Heart left ventricle (tissue), 13 donors: Measurements from ENCODE around the gene BANK1.

Experiments
- CTCF ChIP-seq, 12 donors: fragments of 200-600 bp; sonication (generic) in 4 of 12; IDR thresholded peaks; one replicate each; pipeline versions ENCODE4 v1.5.0 to v1.8.0; 2018 to 2022; ENCODE audit warnings: antibody characterized with exemption in 12 of 12, mild to moderate bottlenecking in 5 of 12
- POLR2A ChIP-seq, 2 donors: fragments of 450-650 bp; IDR thresholded peaks; one replicate each; pipeline ENCODE4 v1.6.1; 2017; ENCODE audit warnings: antibody characterized with exemption in 2 of 2, mild to moderate bottlenecking in 2 of 2, moderate library complexity in 2 of 2
- donor health status: ischemic (EF 13 %, LVEDD 7.1; RV severe dilation, severe dysfunction).
- donor health status: DM: no; HTN: yes; CAD: no.
- donor health status: DM: no; HTN: no; CAD: no.
- donor health status: ischemic (EF 25% LVEDD 6.9; RV normal size, moderate dysfunction).
- donor health status: ischemic (EF 25% LVEDD 5.7; RV mildly dilated, moderate dysfunction).
- donor health status: ischemic (EF 35%, LVEDD 5.7; RV mildly dilated, moderate dysfunction).
- donor health status: nonischemic (EF 11% LVEDD 7.7; RV severe dilation, severe dysfunction).
- donor health status: DM: yes; HTN: yes; CAD: no.
- donor health status: PGD.
- donor health status: ischemic (EF 29% LVEDD 5.4; RV normal size, mild dysfunction).
- donor health status: nonischemic (EF 23%, LVEDD 6.1; RV moderate dilation, normal function).

DNA sequence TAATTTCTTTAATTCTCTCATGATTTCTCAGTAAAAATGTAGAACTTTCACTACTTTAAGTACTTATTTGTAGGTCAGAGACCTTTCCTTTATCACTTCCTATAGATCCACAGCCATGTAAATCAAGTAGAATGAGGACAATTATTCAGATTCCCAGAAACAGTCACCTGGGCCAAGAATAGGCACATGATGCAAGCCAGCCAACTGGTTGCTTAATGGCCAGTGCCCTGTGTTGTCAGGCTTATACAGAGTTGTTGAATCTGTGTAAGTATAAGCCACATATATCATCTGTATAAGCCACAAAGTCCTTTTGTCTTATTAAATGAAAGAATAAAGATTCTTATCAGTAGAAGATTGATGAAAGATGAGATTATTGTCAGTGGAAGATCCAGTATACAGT, 5.2 kb downstream of the BANK1 start:
- TF ChIP-seq CTCF (IDR thresholded peaks at IDR 0.05): no peak
- no peak for TF ChIP-seq POLR2A (IDR thresholded peaks at IDR 0.05)
